ENCODE data around the gene P3R3URF.

Gene P3R3URF

DNA sequence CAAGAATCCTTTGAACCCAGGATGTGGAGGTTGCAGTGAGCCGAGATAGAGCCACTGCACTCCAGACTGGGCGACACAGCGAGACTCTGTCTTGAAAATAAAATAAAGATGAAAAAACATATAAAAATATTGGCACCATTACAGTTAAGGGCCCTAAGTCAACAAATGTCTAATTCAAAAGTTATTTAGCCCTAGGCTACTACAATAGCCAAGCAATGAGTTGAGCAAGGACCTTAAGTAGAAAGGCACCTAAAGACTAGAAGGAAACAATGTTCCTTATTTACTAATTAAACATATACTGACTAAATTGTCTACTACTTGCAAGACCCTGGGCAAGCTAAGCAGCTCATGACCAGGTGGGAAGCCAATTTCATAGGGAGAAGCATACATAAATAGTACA is 47.9 kb downstream of the P3R3URF start:
- peak; percentile 27 for DNase-seq (ENCODE audit: low read depth)
- TF ChIP-seq, protein P1, sequence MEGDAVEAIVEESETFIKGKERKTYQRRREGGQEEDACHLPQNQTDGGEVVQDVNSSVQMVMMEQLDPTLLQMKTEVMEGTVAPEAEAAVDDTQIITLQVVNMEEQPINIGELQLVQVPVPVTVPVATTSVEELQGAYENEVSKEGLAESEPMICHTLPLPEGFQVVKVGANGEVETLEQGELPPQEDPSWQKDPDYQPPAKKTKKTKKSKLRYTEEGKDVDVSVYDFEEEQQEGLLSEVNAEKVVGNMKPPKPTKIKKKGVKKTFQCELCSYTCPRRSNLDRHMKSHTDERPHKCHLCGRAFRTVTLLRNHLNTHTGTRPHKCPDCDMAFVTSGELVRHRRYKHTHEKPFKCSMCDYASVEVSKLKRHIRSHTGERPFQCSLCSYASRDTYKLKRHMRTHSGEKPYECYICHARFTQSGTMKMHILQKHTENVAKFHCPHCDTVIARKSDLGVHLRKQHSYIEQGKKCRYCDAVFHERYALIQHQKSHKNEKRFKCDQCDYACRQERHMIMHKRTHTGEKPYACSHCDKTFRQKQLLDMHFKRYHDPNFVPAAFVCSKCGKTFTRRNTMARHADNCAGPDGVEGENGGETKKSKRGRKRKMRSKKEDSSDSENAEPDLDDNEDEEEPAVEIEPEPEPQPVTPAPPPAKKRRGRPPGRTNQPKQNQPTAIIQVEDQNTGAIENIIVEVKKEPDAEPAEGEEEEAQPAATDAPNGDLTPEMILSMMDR (IDR thresholded peaks at IDR 0.05; ENCODE audit: control insufficient read depth, extremely low read depth, insufficient read depth), result no peak
- H3K4me3 ChIP-seq (ENCODE audit: low read depth, low read length), result no peak overlapping the region

All from LNCaP clone FGC (cell line).